ENCODE data around the gene COL5A1. TPM values are rescaled to one million over a fixed set of nuclear protein-coding genes. Genes with fewer than 3 reads are reported as not detected.

Gene COL5A1
- total RNA-seq, 1 donor from 2014 or later = 87.1 TPM

- DNase-seq (ENCODE audit: low read depth, low spot score) = no peak
These were observed 228.7 kb downstream of the COL5A1 start for GRCh38 chr9:134870301-134870694.

- DNase-seq (ENCODE audit: low read depth, low spot score) = no peak
These were observed 229.4 kb downstream of the COL5A1 start for GRCh38 chr9:134870746-134871662.

GRCh38 chr9:134871697-134872340, 230.2 kb downstream of the COL5A1 start:
- no peak for DNase-seq (ENCODE audit: low read depth, low spot score)

- DNase-seq (ENCODE audit: low read depth, low spot score) = no peak
These were observed 231.1 kb downstream of the COL5A1 start for GRCh38 chr9:134872482-134873231.

GRCh38 chr9:134875371-134875770, 233.8 kb downstream of the COL5A1 start:
- DNase-seq (ENCODE audit: low read depth, low spot score) = no peak

GRCh38 chr9:134877541-134877940, 235.9 kb downstream of the COL5A1 start:
- no peak for DNase-seq (ENCODE audit: low read depth, low spot score)

- no peak for DNase-seq (ENCODE audit: low read depth, low spot score)
These were observed 238.3 kb downstream of the COL5A1 start for GRCh38 chr9:134879664-134880483.

- no peak for DNase-seq (ENCODE audit: low read depth, low spot score)
These were observed 239.1 kb downstream of the COL5A1 start, which contains the start of gene FCN2 for GRCh38 chr9:134880484-134881312. FCN2 (plus strand) TSS chr9:134880810; CDS start chr9:134880822, 12 bp downstream.

GRCh38 chr9:134881313-134881670, 239.7 kb downstream of the COL5A1 start:
- no peak for DNase-seq (ENCODE audit: low read depth, low spot score)

GRCh38 chr9:134882204-134882785, 240.7 kb downstream of the COL5A1 start:
- no peak for DNase-seq (ENCODE audit: low read depth, low spot score)

GRCh38 chr9:134883040-134883782, 241.6 kb downstream of the COL5A1 start:
- no peak for DNase-seq (ENCODE audit: low read depth, low spot score)

GRCh38 chr9:134884492-134884891, 242.9 kb downstream of the COL5A1 start:
- no peak for DNase-seq (ENCODE audit: low read depth, low spot score)

GRCh38 chr9:134885001-134885678, 243.5 kb downstream of the COL5A1 start:
- no peak for DNase-seq (ENCODE audit: low read depth, low spot score)

- DNase-seq (ENCODE audit: low read depth, low spot score) = no peak
These were observed 244.2 kb downstream of the COL5A1 start for GRCh38 chr9:134885679-134886412.

GRCh38 chr9:134886413-134886913, 244.9 kb downstream of the COL5A1 start:
- no peak for DNase-seq (ENCODE audit: low read depth, low spot score)

- no peak for DNase-seq (ENCODE audit: low read depth, low spot score)
These were observed 245.6 kb downstream of the COL5A1 start for GRCh38 chr9:134887219-134887618.
